Heart right ventricle (tissue), 16 donors: ENCODE data around the gene LIF. TPM values are rescaled to one million over a fixed set of nuclear protein-coding genes. Genes with fewer than 3 reads are reported as not detected.

Source experiments
- ATAC-seq, 8 donors: fragments of 200-7000 bp; cut with Tn5 transposase; one replicate each; pipeline ENCODE4 v1.9.1; 2020; ENCODE audit warnings: mild to moderate bottlenecking in 8 of 8, moderate library complexity in 8 of 8, moderate number of reproducible peaks in 1 of 8
- DNase-seq, 2 donors: peaks; one replicate each; pipeline ENCODE4 v3.0.0-alpha.2; 2020
- H3K27ac ChIP-seq, 10 donors: fragments of 200-600 bp; sonication (generic) in 2 of 10; one replicate each; pipeline versions ENCODE4 v1.5.0 to v1.8.0; 2020 to 2022; ENCODE audit warnings: mild to moderate bottlenecking in 3 of 10
- H3K27me3 ChIP-seq, 7 donors: fragments of 200-600 bp; one replicate each; pipeline ENCODE4 v1.8.0; 2021 to 2022; ENCODE audit warnings: mild to moderate bottlenecking in 2 of 7
- H3K36me3 ChIP-seq, 9 donors: fragments of 200-600 bp; sonication (generic) in 1 of 9; one replicate each; pipeline versions ENCODE4 v1.5.0 to v1.8.0; 2020 to 2022; ENCODE audit warnings: mild to moderate bottlenecking in 2 of 9
- H3K4me1 ChIP-seq, 9 donors: fragments of 200-600 bp; sonication (generic) in 1 of 9; one replicate each; pipeline versions ENCODE4 v1.5.0 to v1.8.0; 2020 to 2022; ENCODE audit warnings: mild to moderate bottlenecking in 4 of 9
- H3K4me3 ChIP-seq, 10 donors: fragments of 200-600 bp; sonication (generic) in 2 of 10; one replicate each; pipeline versions ENCODE4 v1.5.0 to v1.8.0; 2020 to 2022; ENCODE audit warnings: mild to moderate bottlenecking in 7 of 10, moderate library complexity in 2 of 10
- H3K9me3 ChIP-seq, 11 donors: fragments of 200-600 bp in 10 of 11; sonication (generic) in 2 of 11; one replicate each; pipeline versions ENCODE4 v1.5.0 to v1.8.0; 2013 to 2022; ENCODE audit warnings: mild to moderate bottlenecking in 2 of 11, control low read depth in 1 of 11, moderate library complexity in 1 of 11
- WGBS, 2 donors: extraction: QIAGEN DNeasy Blood & Tissue Kit; methylation state at CpG; one replicate each; pipeline ENCODE4 v1.1.7; 2013; ENCODE audit warnings: inconsistent platforms in 1 of 2; 5-methylcytosine and 5-hydroxymethylcytosine counted together
- intact Hi-C, 10 donors: fragments of 100-400 bp; cut with DNase I; formaldehyde crosslinking; loops; one replicate each; pipeline versions ENCODE4 v1.11.1 to v1.14.2; 2022
- polyA plus RNA-seq, 2 donors: library from polyadenylated mRNA; stranded (reverse); fragments of 200-250 nt; gene quantifications; one replicate each; pipeline ENCODE4 v1.2.3, GENCODE V29; 2013
- total RNA-seq, 10 donors: library from RNA; stranded (reverse); fragmentation: NEBNext Ultra II Directional in 3 of 10; extraction: Animal tissue kit (Norgen Biotek cat#: 25700) in 3 of 10; gene quantifications; one replicate each; pipeline versions ENCODE4 v1.2.1 to v1.2.4, GENCODE V29; 2021 to 2023
- TF ChIP-seq, protein P1 (sequence below), 9 donors: fragments of 200-600 bp; sonication (generic) in 2 of 9; IDR thresholded peaks; one replicate each; pipeline versions ENCODE4 v1.5.0 to v1.8.0; 2021 to 2022; ENCODE audit warnings: antibody characterized with exemption in 9 of 9, mild to moderate bottlenecking in 5 of 9, moderate library complexity in 1 of 9
- donor health status: Arrhythmogenic right ventricular cardiomyopathy.
- donor health status: ischemic (EF 13 %, LVEDD 7.1; RV severe dilation, severe dysfunction).
- donor health status: healthy with polysubstance abuse.
- donor health status: DM: no; HTN: yes; CAD: no.
- donor health status: DM: no; HTN: no; CAD: no.
- donor health status: ischemic (EF 25% LVEDD 6.9; RV normal size, moderate dysfunction).
- donor health status: ischemic (EF 25% LVEDD 5.7; RV mildly dilated, moderate dysfunction).
- donor health status: healthy.
- donor health status: DM: yes; HTN: yes; CAD: no.
- donor health status: Ischemic cardiomyopathy.
- donor health status: ischemic (EF 35%, LVEDD 5.7; RV mildly dilated, moderate dysfunction).
- donor health status: nonischemic (EF 11% LVEDD 7.7; RV severe dilation, severe dysfunction).
- donor health status: DM: yes; HTN: yes; CAD: no.
- donor health status: PGD.
- donor health status: ischemic (EF 29% LVEDD 5.4; RV normal size, mild dysfunction).
- donor health status: nonischemic (EF 23%, LVEDD 6.1; RV moderate dilation, normal function).

The LIF gene
- total and polyA plus RNA-seq, 12 donors: 0.17 to 8.8 (median 0.53) TPM

DNA sequence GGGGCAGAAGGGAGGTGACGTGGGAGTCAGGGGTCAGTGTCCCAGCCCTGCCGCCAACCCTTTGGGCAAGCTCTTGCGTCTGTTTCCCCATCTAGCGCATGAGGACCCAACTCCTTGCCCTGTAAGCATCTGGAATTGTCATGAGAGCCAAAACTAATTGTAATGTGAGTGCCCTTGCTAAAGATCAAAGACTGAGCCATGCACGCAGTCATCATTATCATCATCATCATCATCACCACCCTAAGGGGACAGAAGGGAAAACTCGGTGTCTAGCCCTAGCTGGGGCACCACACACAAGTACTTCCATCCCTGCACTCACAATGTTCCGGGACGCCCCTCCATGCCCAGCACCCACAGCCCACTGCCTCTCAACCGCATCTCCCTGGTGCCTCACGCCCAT, 2.5 kb downstream of the LIF start:
- intact Hi-C loops: no loop called here
- WGBS, 2 donors: 91 to 95% methylated on average over 10 of the region's 10 CpGs

DNA sequence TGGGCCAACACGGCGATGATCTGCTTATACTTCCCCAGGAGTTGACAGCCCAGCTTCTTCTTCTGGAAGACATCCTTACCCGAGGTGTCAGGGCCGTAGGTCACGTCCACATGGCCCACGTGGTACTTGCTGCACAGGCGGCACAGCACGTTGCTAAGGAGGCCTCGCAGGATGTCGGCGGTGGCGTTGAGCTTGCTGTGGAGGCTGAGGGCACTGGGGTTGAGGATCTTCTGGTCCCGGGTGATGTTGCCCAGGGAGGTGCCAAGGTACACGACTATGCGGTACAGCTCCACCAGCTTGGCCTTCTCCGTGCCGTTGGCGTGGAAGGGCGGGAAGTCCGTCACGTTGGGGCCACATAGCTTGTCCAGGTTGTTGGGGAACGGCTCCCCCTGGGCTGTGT, 2.9 kb downstream of the LIF start:
- Histone ChIP-seq H3K4me1 (peaks cover 4 to 26% (median 13%) of the 10 kb centered on the region in 9 donors), H3K36me3 (peaks cover 0 to 17% (median 0%) of the 10 kb centered on the region in 9 donors), H3K27ac (peak overlapping the region in 1 of 10 donors; percentile 88), H3K9me3 (no peaks in the 10 kb centered on the region), H3K27me3 (peaks cover 3 to 72% (median 61%) of the 10 kb centered on the region in 7 donors), H3K4me3 (peak overlapping the region in 1 of 10 donors; percentile 60)
- WGBS, 2 donors: 93 to 95% methylated on average over 22 of the region's 22 CpGs
- DNase-seq (no peak), ATAC-seq (no peak)
- TF ChIP-seq, protein P1, sequence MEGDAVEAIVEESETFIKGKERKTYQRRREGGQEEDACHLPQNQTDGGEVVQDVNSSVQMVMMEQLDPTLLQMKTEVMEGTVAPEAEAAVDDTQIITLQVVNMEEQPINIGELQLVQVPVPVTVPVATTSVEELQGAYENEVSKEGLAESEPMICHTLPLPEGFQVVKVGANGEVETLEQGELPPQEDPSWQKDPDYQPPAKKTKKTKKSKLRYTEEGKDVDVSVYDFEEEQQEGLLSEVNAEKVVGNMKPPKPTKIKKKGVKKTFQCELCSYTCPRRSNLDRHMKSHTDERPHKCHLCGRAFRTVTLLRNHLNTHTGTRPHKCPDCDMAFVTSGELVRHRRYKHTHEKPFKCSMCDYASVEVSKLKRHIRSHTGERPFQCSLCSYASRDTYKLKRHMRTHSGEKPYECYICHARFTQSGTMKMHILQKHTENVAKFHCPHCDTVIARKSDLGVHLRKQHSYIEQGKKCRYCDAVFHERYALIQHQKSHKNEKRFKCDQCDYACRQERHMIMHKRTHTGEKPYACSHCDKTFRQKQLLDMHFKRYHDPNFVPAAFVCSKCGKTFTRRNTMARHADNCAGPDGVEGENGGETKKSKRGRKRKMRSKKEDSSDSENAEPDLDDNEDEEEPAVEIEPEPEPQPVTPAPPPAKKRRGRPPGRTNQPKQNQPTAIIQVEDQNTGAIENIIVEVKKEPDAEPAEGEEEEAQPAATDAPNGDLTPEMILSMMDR (IDR thresholded peaks at IDR 0.05): no peak
- intact Hi-C loops: no loop called here

More for the DNA sequence above, 2.5 kb downstream of the LIF start:
- H3K4me3 ChIP-seq: peak overlapping the region in 1 of 10 donors; percentile 60
- ATAC-seq (no peak), DNase-seq (no peak)
- H3K27me3 ChIP-seq: peaks cover 3 to 76% (median 65%) of the 10 kb centered on the region in 7 donors
- peaks cover 0 to 17% (median 0%) of the 10 kb centered on the region in 9 donors for H3K36me3 ChIP-seq
- peak overlapping the region in 1 of 10 donors; percentile 88 for H3K27ac ChIP-seq
- H3K9me3 ChIP-seq: no peaks in the 10 kb centered on the region
- peaks cover 4 to 30% (median 17%) of the 10 kb centered on the region in 9 donors for H3K4me1 ChIP-seq
- TF ChIP-seq, protein P1 (IDR thresholded peaks at IDR 0.05): no peak

- Histone ChIP-seq H3K36me3 (peaks cover 0 to 17% (median 0%) of the 10 kb centered on the region in 9 donors), H3K4me1 (peaks cover 4 to 18% (median 11%) of the 10 kb centered on the region in 9 donors), H3K9me3 (no peaks in the 10 kb centered on the region), H3K4me3 (no peak overlapping the region), H3K27me3 (peaks cover under 1 to 64% (median 49%) of the 10 kb centered on the region in 7 donors), H3K27ac (peak overlapping the region in 1 of 10 donors; percentile 88)
- TF ChIP-seq, protein P1 (IDR thresholded peaks at IDR 0.05): no peak
- DNase-seq: no peak
- intact Hi-C loops: no loop called here
- ATAC-seq: peak in 3 of 8 donors; percentile 5 to 29 (median 23)
- 70 to 77% methylated on average over 15 of the region's 15 CpGs for WGBS, 2 donors
Measured at GRCh38 chr22:30241576-30242371, 4.8 kb downstream of the LIF start.

DNA sequence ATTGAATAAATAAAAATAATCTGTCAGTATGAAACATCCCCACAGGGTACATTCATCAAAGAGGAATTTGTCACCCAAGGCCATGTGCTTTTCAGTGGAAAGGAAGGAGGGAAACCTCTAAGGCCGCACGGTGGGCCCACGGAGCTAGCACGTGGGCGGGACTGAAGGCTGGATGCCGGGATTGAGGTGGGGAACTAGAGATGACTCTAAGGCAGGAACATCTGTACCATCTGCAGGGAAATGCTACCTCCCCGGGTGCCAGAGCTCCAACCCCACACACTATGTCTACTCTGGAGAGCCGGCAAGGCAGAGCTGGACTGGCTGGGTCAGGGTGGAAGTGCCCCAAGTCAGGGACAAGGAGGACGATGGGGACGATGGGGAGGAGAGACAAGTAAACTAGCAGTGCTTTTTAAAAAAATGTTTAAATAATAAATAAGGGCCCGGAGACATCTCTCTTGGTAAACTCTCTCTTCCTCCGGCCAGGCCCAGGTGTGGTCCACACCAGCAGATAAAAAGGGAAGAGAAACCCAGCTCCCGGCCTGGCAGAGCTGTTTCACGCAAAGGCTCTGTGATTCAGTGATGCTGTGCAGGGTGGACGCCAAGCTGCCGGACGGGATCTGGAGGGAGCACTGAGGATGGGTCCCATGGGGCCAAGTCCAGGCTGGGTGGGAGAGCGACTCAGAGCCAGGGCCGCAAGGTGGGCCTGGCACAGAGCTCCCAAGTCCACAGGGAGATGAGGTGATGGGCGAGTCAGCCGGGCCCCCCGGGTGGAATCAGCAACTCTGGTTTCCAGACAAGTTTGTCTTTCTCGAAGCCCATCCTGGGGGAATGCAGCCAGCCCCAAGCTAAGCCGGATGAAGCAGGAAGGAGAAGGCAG, 5.8 kb downstream of the LIF start:
- intact Hi-C loops: no loop called here

More for the DNA sequence above, 5.8 kb downstream of the LIF start:
- TF ChIP-seq, protein P1 (IDR thresholded peaks at IDR 0.05): no peak
- Histone ChIP-seq H3K27ac (peak overlapping the region in 1 of 10 donors; percentile 88), H3K27me3 (peaks cover 0 to 60% (median 42%) of the 10 kb centered on the region in 7 donors), H3K4me1 (peaks cover 1 to 8% (median 3%) of the 10 kb centered on the region in 9 donors), H3K9me3 (no peaks in the 10 kb centered on the region), H3K36me3 (peaks cover 0 to 17% (median 0%) of the 10 kb centered on the region in 9 donors), H3K4me3 (no peak overlapping the region)
- DNase-seq (no peak), ATAC-seq (no peak)
- 76 to 82% methylated on average over 24 of the region's 24 CpGs for WGBS, 2 donors
